Measurements from ENCODE around the gene HIVEP3.
A peak's percentile ranks its signal among the peaks of the same experiment; 100 is the strongest.

The HIVEP3 gene

DNA sequence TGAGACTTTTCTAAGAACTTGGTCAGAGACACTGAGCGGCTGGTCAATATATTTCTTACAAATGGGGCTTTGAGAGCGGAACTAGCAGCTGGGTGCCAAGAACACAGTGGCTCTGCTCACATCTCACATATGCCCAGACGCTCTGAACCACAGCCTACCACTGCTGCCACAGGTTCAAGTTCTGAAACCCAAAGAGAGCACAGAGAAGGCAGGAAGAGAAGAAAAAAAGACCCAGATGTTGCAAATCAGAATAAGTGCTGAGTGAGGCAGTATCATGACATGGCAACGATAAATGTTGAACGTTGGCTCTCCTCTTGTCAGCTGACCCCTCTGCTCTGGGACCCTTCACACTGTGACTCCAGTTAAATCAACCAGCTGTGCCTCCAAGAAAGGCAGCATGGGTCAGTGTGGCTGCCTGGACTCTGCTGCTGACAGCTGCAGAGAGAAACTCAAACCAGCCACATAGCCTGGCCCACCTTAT is 26.4 kb downstream of the HIVEP3 start:
- no peak overlapping the region for H3K4me3 ChIP-seq (ENCODE audit: low read depth, low read length)
- TF ChIP-seq, protein P1, sequence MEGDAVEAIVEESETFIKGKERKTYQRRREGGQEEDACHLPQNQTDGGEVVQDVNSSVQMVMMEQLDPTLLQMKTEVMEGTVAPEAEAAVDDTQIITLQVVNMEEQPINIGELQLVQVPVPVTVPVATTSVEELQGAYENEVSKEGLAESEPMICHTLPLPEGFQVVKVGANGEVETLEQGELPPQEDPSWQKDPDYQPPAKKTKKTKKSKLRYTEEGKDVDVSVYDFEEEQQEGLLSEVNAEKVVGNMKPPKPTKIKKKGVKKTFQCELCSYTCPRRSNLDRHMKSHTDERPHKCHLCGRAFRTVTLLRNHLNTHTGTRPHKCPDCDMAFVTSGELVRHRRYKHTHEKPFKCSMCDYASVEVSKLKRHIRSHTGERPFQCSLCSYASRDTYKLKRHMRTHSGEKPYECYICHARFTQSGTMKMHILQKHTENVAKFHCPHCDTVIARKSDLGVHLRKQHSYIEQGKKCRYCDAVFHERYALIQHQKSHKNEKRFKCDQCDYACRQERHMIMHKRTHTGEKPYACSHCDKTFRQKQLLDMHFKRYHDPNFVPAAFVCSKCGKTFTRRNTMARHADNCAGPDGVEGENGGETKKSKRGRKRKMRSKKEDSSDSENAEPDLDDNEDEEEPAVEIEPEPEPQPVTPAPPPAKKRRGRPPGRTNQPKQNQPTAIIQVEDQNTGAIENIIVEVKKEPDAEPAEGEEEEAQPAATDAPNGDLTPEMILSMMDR (IDR thresholded peaks at IDR 0.05; ENCODE audit: low read depth, low read length), result no peak

DNA sequence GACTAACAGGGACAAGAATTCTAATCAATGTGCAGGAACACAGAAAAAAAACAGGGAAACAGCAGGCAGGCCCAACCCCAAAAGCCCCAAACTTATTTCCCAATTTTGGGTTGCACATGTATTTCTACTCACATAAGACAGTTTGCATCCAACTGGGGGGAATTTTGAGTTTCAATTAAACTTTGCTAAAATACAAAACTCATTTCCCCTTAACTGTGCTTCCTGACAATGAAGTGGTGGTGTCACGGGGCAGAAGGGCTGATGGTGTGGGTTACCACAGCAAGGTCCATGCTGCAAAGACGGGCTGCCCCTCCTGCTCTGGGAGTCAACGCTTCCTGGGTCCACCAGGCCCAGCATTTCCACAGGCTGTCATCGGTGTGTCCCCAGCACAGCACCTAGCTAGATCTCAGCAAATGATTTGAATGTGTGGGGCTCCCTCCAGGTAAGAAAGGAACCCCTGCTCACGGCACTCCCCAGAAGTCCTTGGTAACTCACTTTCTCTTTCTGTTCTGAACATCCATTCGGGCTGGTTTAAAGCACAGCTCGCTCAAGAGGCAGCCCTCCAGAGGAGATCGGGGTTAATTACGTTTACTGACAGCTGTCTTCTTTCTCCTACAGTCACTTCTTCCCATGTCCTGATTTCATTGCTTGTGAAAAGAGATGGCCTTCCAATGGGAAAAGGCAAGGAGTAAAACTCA is 27.4 kb downstream of the HIVEP3 start:
- H3K4me3 ChIP-seq (ENCODE audit: low read depth, low read length), result peak overlapping the region; percentile 39
- TF ChIP-seq, protein P1 (IDR thresholded peaks at IDR 0.05; ENCODE audit: low read depth, low read length), result no peak

DNA sequence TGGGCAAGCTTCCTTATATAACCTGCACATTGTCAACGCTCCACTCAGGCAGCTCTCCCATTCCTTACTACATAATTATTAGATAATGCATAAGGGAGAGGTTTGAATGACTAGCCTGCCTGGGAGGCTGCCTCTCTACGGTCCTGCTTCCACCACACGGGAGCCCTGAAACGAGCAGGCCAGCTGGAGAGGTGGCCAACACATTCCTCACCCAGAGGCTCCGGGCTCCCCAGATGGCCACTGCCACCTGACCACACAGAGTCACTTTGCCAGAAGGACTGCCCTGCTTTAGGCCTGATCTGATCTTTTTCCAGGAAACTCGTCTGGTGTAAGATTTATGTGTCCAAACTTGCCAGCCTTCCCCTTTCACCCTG is 27.9 kb downstream of the HIVEP3 start:
- H3K4me3 ChIP-seq (ENCODE audit: low read depth, low read length), result no peak overlapping the region
- TF ChIP-seq, protein P1 (IDR thresholded peaks at IDR 0.05; ENCODE audit: low read depth, low read length), result no peak

DNA sequence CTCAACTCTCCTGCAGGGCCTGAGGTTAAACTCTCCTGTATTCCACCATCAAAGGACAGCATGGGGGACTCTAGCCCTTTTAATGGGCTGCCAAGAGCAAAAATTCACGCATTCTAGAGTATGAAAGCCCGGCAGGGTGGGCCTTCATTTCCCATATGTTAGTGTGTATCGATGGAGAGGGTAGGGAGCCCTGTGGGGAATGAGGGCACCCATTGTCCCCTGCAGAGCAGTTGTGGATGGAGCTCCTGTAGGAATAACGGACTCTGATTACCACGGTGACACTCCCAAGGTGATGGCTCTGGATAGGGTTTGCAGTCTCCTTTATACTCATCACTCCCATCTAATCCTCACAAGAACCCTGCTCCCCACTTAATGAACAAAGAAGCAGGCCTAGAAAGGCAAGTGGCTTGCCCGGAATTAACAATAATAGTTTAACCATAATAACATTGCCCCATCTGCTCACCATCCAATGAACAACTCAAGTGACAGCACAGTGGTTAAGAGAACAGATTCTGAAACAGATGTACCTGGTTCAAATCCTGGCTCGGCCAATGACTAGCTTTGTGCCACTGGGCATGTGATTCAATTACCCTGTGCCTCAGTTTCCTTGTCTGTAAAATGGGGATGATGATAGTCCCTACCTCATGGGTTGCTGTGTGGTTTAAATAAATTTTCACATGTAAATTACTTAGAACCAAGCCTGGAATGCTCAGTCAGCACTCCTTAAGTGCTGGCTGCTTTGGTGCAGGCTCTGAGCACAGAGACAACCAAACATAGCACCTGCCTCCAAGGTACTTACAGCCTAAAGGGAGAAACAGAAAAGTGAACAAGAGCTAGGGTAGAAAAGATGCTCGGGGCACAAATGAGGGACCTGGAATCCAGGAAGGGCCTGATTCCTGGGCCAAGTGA is 29.0 kb downstream of the HIVEP3 start:
- H3K4me3 ChIP-seq (ENCODE audit: low read depth, low read length), result no peak overlapping the region
- TF ChIP-seq, protein P1 (IDR thresholded peaks at IDR 0.05; ENCODE audit: low read depth, low read length), result no peak

DNA sequence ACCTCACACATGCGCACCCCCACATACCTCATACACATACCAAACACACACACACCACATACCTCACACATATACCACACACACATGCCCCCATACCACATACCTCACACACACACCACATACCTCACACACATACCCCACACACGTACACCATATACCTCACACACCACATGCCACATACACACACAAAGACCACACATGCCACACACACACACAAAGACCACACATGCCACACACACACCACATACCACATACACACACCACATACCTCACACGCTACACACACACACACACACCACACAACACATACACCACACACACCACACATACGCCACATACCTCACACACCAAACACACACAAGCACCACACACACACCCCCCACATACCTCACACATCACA is 30.0 kb downstream of the HIVEP3 start:
- TF ChIP-seq, protein P1 (IDR thresholded peaks at IDR 0.05; ENCODE audit: low read depth, low read length), result no peak
- H3K4me3 ChIP-seq (ENCODE audit: low read depth, low read length), result no peak overlapping the region

DNA sequence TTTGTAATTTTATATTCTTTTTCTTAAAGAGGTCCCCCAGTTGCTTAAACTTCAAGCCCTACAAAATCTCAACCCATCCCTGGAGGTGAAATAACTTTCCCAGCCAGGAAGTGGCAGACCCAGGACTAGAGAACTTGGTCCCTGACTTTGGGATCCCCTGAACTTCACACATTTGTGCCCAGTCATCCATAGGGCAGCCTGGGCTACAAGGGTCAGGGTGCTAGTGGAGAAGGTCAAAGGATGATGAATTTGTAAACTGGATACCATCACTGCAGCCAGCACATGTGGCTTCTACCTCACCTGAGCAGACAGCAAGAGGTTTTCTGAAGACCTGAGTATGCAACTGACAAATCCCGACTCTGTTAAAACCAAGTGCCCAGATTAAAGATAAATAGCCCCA is 31.4 kb downstream of the HIVEP3 start:
- no peak overlapping the region for H3K4me3 ChIP-seq (ENCODE audit: low read depth, low read length)
- TF ChIP-seq, protein P1 (IDR thresholded peaks at IDR 0.05; ENCODE audit: low read depth, low read length), result no peak

Data from WI38 (cell line).